Esophagus muscularis mucosa (tissue), 4 donors: Measurements from ENCODE around the gene MRPL48. TPM values are rescaled to one million over a fixed set of nuclear protein-coding genes. Genes with fewer than 3 reads are reported as not detected.
"Not testable (repeated sequence)": the region's sequence is repeated elsewhere in the genome, so short reads cannot be mapped to it uniquely, and the experiment has no call there.

ENCODE experiments used
- DNase-seq: peaks from one replicate; pipeline ENCODE4 v3.0.0-alpha.2; 2017; ENCODE audit errors: extremely low spot score
- H3K27ac ChIP-seq, 4 donors: fragments of 200-600 bp; sonication (generic); replicated peaks in 1 of 4; 1 replicate in 3 of 4; 2 replicates in 1 of 4; pipeline ENCODE4 v1.5.1; 2016 to 2019; ENCODE audit warnings: mild to moderate bottlenecking in 1 of 4
- H3K27me3 ChIP-seq, 4 donors: fragments of 200-600 bp; sonication (generic); one replicate each; pipeline versions ENCODE4 v1.5.1 to v1.6.0; 2016 to 2019
- H3K36me3 ChIP-seq, 4 donors: fragments of 200-600 bp; sonication (generic); one replicate each; pipeline ENCODE4 v1.5.1; 2016 to 2019
- H3K4me1 ChIP-seq, 4 donors: fragments of 200-600 bp; sonication (generic); one replicate each; pipeline ENCODE4 v1.5.1; 2016 to 2019
- H3K4me3 ChIP-seq, 4 donors: fragments of 200-600 bp; sonication (generic); 1 replicate in 2 of 4; 2 replicates in 2 of 4; pipeline ENCODE4 v1.5.1; 2016 to 2019; ENCODE audit warnings: mild to moderate bottlenecking in 4 of 4, moderate library complexity in 1 of 4
- H3K9me3 ChIP-seq, 4 donors: fragments of 200-600 bp; sonication (generic); 1 replicate in 3 of 4; 2 replicates in 1 of 4; pipeline ENCODE4 v1.5.1; 2016 to 2019
- EP300 ChIP-seq: sonication (generic); formaldehyde crosslinking; IDR thresholded peaks from one replicate; pipeline ENCODE4 v1.6.1; 2017; ENCODE audit warnings: antibody characterized with exemption
- POLR2A ChIP-seq: fragments of 450-650 bp; IDR thresholded peaks from one replicate; pipeline ENCODE4 v1.6.1; 2017; ENCODE audit warnings: antibody characterized with exemption, moderate library complexity, mild to moderate bottlenecking, low read depth
- POLR2AphosphoS5 ChIP-seq, 2 donors: sonication (generic); formaldehyde crosslinking; IDR thresholded peaks; one replicate each; pipeline ENCODE4 v1.6.1; 2017; ENCODE audit warnings: antibody characterized with exemption in 2 of 2
- WGBS: methylation state at CpG from one replicate; pipeline ENCODE4 v1.1.5; 2018; 5-methylcytosine and 5-hydroxymethylcytosine counted together
- intact Hi-C: fragments of 100-400 bp; cut with DNase I; formaldehyde crosslinking; loops from one replicate; pipeline ENCODE4 v1.15.1; 2023
- total RNA-seq, 4 donors: library from RNA; depleted of rRNA; stranded (reverse); fragments of >200 nt; gene quantifications; one replicate each; pipeline versions ENCODE4 v1.1.0 to v1.2.1, GENCODE V29; 2016
- TF ChIP-seq, protein P1 (sequence below), 3 experiments: fragments of 200-600 bp in 2 of 3; fragments of 450-650 bp in 1 of 3; sonication (generic) in 2 of 3; IDR thresholded peaks; one replicate each; pipeline ENCODE4 v1.5.1; 2017 to 2019; ENCODE audit warnings: antibody characterized with exemption in 3 of 3, mild to moderate bottlenecking in 2 of 3, moderate library complexity in 1 of 3

The MRPL48 gene
- total RNA-seq, 4 donors from 2014 or later = 8.9 to 18.4 (median 11.5) TPM

DNA sequence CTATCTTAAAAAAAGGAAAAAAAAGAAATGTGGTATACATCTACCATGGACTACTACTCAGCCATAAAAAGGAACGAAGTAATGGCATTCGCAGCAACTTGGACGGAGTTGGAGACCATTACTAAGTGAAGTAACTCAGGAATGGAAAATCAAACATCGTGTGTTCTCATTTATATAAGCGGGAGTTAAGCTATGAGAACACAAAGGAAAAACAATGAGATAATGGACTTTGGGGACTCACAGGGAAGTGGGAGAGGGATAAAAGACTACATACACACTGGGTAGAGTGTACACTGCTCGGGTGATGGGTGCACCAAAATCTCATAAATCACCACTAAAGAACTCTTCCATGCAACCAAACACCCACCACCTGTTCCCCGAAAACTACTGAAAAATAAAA is 38.6 kb upstream of the MRPL48 start:
- Histone ChIP-seq H3K9me3 (no peaks in the 10 kb centered on the region), H3K4me3 (no peak overlapping the region), H3K4me1 (peaks cover 10 to 63% (median 54%) of the 10 kb centered on the region in 4 donors), H3K27me3 (no peaks in the 10 kb centered on the region), H3K27ac (no peak overlapping the region), H3K36me3 (no peaks in the 10 kb centered on the region)
- TF ChIP-seq, protein P1, sequence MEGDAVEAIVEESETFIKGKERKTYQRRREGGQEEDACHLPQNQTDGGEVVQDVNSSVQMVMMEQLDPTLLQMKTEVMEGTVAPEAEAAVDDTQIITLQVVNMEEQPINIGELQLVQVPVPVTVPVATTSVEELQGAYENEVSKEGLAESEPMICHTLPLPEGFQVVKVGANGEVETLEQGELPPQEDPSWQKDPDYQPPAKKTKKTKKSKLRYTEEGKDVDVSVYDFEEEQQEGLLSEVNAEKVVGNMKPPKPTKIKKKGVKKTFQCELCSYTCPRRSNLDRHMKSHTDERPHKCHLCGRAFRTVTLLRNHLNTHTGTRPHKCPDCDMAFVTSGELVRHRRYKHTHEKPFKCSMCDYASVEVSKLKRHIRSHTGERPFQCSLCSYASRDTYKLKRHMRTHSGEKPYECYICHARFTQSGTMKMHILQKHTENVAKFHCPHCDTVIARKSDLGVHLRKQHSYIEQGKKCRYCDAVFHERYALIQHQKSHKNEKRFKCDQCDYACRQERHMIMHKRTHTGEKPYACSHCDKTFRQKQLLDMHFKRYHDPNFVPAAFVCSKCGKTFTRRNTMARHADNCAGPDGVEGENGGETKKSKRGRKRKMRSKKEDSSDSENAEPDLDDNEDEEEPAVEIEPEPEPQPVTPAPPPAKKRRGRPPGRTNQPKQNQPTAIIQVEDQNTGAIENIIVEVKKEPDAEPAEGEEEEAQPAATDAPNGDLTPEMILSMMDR (IDR thresholded peaks at IDR 0.05) = no peak
- no peak for TF ChIP-seq POLR2A
- no peak for TF ChIP-seq EP300
- TF ChIP-seq POLR2AphosphoS5 (IDR thresholded peaks at IDR 0.05) = no peak
- DNase-seq = no peak
- intact Hi-C loops = no loop called here
- WGBS = 94% methylated on average over 7 of the region's 7 CpGs

DNA sequence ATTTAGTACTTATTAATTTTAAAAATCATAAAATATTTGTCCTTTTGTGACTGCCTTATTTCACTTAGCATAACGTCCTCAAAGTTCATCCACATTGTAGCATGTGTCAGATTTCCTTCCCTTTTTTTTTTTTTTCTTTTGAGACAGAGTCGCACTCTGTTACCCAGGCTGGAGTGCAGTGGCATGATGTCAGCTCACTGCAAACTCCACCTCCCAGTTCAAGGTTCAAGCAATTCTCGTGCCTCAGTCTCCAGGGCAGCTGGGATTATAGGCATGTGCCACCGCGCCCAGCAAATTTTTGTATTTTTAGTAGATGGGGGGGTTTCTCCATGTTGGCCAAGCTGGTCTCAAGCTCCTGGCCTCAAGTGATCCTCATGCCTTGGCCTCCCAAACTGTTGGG is 37.4 kb upstream of the MRPL48 start:
- no peaks in the 10 kb centered on the region for H3K36me3 ChIP-seq
- H3K4me3 ChIP-seq = no peak overlapping the region
- intact Hi-C loops = no loop called here
- TF ChIP-seq POLR2AphosphoS5 (IDR thresholded peaks at IDR 0.05) = no peak
- no peak for TF ChIP-seq EP300
- TF ChIP-seq, protein P1 (IDR thresholded peaks at IDR 0.05) = no peak
- TF ChIP-seq POLR2A = no peak
- H3K27ac ChIP-seq = no peak overlapping the region
- H3K27me3 ChIP-seq = no peaks in the 10 kb centered on the region
- H3K4me1 ChIP-seq = peaks cover 10 to 62% (median 55%) of the 10 kb centered on the region in 4 donors
- no peaks in the 10 kb centered on the region for H3K9me3 ChIP-seq
- no peak for DNase-seq
- WGBS = 53% methylated on average over 5 of the region's 5 CpGs

DNA sequence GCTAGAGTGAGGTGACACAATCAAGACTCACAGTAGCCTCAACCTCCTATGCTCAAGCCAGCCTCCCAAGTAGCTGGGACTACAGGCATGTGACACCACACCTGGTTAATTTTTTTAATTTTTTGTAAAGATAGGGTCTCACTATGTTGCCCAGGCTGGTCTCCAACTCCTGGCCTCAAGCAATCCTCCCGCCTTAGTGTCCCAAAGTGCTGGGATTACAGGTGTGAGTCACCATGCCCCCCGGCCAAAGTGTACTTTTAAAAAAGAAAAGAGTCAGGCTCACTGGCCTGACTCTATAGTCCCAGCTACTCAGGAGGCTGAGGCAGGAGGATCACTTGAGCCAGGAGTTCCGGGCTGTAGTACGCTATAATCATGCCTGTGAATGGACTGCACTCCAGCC is 36.8 kb upstream of the MRPL48 start:
- intact Hi-C loops, H3K27me3 ChIP-seq, H3K27ac ChIP-seq, H3K4me3 ChIP-seq, DNase-seq, H3K9me3 ChIP-seq, H3K36me3 ChIP-seq: not testable (repeated sequence)
- WGBS = 100% methylated on average over 4 of the region's 4 CpGs
- H3K4me1 ChIP-seq = peaks cover 10 to 68% (median 55%) of the 10 kb centered on the region in 4 donors

DNA sequence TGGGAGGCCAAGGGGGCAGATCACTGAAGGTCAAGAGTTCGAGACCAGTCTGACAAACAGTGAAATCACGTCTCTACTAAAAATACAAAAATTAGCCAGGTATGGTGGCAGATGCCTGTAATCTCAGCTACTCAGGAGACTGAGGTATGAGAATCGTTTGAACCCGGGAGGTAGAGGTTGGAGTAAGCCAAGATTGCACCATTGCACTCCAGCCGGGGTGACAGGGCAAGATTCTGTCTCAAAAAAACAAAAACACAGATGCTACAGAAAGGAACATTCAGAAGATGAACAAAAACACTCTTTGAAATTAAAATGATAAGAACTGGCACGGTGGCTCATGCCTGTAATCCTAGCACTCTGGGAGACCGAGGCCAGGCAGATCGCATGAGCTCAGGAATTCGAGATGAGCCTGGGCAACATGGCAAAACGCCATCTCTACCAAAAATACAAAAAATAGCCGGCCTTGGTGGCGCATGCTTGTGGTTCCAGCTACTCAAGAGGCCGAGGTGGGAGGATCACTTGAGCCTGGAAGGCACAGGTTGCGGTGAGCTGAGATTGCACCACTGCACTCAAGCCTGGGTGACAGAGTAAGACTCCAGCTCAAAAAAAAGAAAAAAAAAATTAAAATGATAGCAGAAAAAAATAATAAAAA is 35.3 kb upstream of the MRPL48 start:
- Histone ChIP-seq H3K4me1 (peaks cover 10 to 72% (median 65%) of the 10 kb centered on the region in 4 donors), H3K36me3 (no peaks in the 10 kb centered on the region), H3K27ac (no peak overlapping the region), H3K27me3 (no peaks in the 10 kb centered on the region), H3K9me3 (no peaks in the 10 kb centered on the region), H3K4me3 (no peak overlapping the region)
- TF ChIP-seq, protein P1 (IDR thresholded peaks at IDR 0.05) = no peak
- TF ChIP-seq POLR2A = no peak
- no peak for TF ChIP-seq EP300
- no peak for TF ChIP-seq POLR2AphosphoS5 (IDR thresholded peaks at IDR 0.05)
- intact Hi-C loops = no loop called here
- 88% methylated on average over 14 of the region's 14 CpGs for WGBS
- peak; percentile 55 for DNase-seq

DNA sequence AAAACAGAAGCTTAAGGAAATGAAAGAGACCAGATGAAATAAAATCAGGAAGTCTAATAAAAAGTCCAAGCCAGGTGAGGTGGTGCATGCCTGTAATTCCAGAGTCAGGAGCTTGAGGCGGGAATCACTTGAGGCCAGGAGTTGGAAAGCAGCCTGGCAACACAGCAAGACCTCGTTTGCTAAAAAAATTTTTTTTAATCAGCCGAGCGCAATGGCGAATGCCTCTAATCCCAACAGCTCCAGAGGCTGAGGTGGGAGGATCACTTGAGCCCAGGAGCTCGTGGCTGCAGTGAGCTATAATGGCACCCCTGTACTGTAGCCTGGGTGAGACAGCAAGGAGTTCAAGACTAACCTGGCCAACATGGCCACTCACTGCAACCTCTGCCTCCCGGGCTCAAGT is 34.8 kb upstream of the MRPL48 start:
- Histone ChIP-seq H3K9me3 (no peaks in the 10 kb centered on the region), H3K36me3 (no peaks in the 10 kb centered on the region), H3K27me3 (no peaks in the 10 kb centered on the region), H3K4me1 (peaks cover 10 to 73% (median 66%) of the 10 kb centered on the region in 4 donors), H3K4me3 (no peak overlapping the region), H3K27ac (no peak overlapping the region)
- peak; percentile 55 for DNase-seq
- TF ChIP-seq, protein P1 (IDR thresholded peaks at IDR 0.05) = no peak
- TF ChIP-seq POLR2A = no peak
- TF ChIP-seq POLR2AphosphoS5 (IDR thresholded peaks at IDR 0.05) = no peak
- TF ChIP-seq EP300 = no peak
- intact Hi-C loops = no loop called here
- 71% methylated on average over 6 of the region's 7 CpGs for WGBS
